T1000 (cell line): ENCODE data around the gene RGR.

Source experiments
- DNase-seq: peaks from one replicate; lab custom pipeline; 2025; ENCODE audit warnings: mixed read lengths; lab: John Stamatoyannopoulos, UW

RGR gene, protein sequence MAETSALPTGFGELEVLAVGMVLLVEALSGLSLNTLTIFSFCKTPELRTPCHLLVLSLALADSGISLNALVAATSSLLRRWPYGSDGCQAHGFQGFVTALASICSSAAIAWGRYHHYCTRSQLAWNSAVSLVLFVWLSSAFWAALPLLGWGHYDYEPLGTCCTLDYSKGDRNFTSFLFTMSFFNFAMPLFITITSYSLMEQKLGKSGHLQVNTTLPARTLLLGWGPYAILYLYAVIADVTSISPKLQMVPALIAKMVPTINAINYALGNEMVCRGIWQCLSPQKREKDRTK

GRCh38 chr10:84244651-84245270, at the start of gene RGR:
Gene RGR, plus strand, starts transcription at chr10:84245053. Its CDS starts 38 bp downstream, at chr10:84245091.
- DNase-seq: no peak

- DNase-seq: no peak
Measured at GRCh38 chr10:84196083-84196482, 48.8 kb upstream of the RGR start.

- no peak for DNase-seq
Measured at GRCh38 chr10:84196941-84197340, 47.9 kb upstream of the RGR start.

GRCh38 chr10:84197643-84198042, 47.2 kb upstream of the RGR start:
- DNase-seq: no peak

GRCh38 chr10:84198206-84198915, 46.5 kb upstream of the RGR start:
- no peak for DNase-seq

- no peak for DNase-seq
Measured at GRCh38 chr10:84200537-84201243, 44.2 kb upstream of the RGR start.

- DNase-seq: no peak
Measured at GRCh38 chr10:84201244-84201606, 43.6 kb upstream of the RGR start.

GRCh38 chr10:84201682-84202081, 43.2 kb upstream of the RGR start:
- DNase-seq: no peak

GRCh38 chr10:84202349-84202748, 42.5 kb upstream of the RGR start:
- no peak for DNase-seq

DNA sequence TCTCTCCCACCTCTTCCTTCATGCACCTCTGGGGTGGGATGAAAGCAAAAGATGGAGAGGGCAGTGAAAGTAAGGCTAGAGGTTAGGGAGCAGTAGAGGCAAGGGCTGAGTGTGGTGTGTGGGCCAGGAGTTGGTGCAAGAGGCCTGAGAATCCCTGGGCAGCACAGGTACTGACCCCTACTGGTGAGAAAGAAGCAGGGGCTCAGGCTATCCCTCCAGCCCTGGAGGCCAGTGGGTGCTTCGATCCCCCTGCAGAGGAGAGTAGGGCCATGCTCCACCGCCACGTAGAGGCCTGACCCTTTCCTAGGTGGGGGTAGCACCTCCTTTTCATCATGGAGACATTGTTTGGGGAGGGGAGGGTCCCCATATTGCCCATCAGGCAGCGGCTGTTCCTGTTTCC, 40.7 kb upstream of the RGR start:
- DNase-seq: no peak

DNA sequence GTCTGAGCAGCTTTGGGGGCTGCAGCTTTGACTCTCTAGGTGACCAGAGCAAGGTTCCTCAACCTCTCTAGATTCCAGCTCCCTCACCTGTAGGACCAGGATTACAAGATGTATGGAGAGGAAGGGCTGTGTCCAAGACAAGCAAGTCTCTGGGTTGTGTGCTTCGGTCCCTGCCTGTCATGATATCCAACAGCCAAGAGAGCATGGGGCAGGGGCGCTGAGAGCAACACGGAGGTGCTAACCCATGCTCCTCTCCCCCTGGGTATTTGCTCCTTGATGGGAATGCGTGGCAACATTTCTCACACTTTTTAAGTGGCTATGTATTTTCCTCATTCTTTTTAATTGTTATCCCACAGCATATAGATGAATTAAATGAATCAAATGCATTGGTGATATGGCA, 40.2 kb upstream of the RGR start:
- no peak for DNase-seq

GRCh38 chr10:84205049-84205852, 39.6 kb upstream of the RGR start:
- no peak for DNase-seq

- no peak for DNase-seq
Measured at GRCh38 chr10:84205853-84206525, 38.9 kb upstream of the RGR start.

DNA sequence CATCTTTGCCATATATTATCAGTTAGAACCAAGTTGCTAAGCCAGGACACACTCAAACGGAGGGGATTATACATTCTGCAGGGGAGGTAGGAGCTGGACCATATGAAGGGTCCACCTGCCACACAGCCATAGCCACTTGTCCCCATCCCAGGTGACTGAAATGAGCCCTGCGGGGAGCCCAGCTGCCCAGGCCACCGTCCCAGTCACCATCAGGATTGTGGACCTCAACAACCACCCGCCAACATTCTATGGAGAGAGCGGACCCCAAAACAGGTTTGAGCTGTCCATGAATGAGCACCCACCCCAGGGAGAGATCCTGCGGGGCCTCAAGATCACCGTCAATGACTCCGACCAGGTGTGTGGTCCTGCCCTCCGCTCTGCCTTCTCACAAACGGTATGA, 36.8 kb upstream of the RGR start:
- no peak for DNase-seq

- no peak for DNase-seq
Measured at GRCh38 chr10:84211566-84211965, 33.3 kb upstream of the RGR start.

DNA sequence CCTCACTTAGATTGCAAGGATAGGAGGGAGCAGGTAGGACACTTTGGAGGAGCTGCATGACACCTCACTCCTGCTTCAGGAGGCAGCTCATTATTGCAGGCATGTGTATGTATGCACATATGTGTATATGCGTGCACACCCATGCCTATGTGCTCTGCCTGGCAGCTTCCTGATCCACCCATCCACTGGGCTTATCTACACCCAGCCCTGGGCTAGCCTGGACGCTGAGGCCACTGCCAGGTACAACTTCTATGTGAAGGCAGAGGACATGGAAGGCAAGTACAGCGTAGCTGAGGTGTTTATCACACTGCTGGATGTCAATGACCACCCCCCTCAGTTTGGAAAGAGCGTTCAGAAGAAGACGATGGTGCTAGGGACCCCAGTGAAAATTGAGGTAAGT, 32.8 kb upstream of the RGR start:
- DNase-seq: no peak

DNA sequence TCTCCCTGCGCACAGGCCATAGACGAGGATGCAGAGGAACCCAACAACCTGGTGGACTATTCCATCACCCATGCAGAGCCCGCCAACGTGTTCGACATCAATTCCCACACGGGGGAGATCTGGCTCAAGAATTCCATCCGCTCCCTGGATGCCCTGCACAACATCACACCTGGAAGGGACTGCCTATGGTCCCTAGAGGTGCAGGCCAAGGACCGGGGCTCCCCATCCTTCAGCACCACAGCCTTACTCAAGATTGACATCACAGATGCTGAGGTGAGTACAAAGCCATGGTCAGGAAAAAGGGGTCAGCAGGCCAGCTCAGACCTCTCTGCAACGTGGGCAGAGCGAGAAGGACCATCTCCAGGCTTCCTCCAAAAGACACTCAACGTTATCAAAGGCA, 31.8 kb upstream of the RGR start:
- no peak for DNase-seq

DNA sequence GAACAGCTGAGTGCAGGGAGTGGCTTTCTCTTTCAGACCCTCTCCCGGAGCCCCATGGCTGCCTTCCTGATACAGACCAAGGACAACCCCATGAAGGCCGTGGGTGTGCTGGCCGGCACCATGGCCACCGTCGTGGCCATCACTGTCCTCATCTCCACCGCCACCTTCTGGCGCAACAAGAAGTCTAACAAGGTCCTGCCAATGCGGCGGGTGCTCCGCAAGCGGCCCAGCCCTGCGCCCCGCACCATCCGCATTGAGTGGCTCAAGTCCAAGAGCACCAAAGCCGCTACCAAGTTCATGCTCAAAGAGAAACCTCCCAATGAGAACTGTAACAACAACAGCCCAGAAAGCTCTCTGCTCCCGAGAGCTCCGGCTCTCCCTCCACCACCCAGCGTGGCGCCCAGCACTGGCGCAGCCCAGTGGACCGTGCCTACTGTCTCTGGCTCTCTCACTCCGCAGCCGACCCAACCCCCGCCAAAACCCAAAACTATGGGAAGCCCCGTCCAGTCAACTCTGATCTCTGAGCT, 30.7 kb upstream of the RGR start:
- DNase-seq: no peak

GRCh38 chr10:84214612-84215235, 30.1 kb upstream of the RGR start:
- no peak for DNase-seq

DNA sequence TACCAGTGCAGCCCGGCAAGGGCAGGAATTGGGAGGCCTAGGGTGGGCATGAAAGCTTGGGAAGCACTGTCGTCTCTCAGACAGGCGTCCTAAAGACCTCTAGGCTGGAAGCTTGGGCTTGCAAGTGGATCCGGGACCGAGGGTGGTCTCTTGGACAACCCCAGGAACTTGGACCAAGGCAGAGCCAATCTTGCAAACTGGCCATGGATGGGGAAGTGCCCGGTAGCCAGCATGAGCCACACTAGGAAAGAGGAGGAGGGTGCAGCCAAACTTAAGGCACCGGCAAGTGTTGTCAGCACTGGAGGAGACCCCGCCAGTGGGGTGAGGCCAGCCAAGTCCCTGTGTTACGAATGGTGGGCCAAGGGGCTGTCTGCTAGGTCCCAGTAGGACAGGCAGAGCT, 28.0 kb upstream of the RGR start:
- DNase-seq: no peak

GRCh38 chr10:84217746-84218145, 27.1 kb upstream of the RGR start:
- DNase-seq: no peak
